DND-41 (cell line): Measurements from ENCODE around the gene GRIK4.

Experiments used
- EZH2 ChIP-seq: IDR thresholded peaks from 3 replicates; pipeline ENCODE4 v1.6.1; 2012; ENCODE audit warnings: borderline replicate concordance, low read depth, mild to moderate bottlenecking, moderate library complexity, low read length, inconsistent platforms; ENCODE audit not compliant: severe bottlenecking
- TF ChIP-seq, protein P1 (sequence below): IDR thresholded peaks from 2 replicates; pipeline ENCODE4 v1.5.1; 2012; ENCODE audit warnings: borderline replicate concordance, low read length, moderate library complexity, mild to moderate bottlenecking; ENCODE audit not compliant: poor library complexity, severe bottlenecking; ENCODE audit errors: extremely low read depth

DNA sequence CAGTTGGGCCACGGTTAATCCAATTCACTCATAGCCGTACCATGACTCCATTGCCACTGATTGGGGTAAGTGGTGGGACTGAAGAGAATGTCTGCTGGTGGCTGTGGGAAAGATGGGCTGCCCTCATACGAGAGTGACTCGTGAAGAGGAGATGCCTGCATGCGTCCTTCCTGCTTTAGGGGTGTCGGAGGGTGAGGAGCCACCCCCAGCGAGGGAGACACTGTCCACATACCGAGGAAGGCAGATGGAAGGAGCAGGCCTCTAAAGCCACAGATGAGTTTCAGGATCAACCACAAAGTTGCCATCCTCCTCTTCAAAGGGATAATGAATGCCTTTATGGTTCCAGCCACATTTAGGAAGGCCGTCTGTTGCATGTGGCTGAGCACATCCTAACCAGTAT, 83.2 kb downstream of the GRIK4 start:
- TF ChIP-seq, protein P1, sequence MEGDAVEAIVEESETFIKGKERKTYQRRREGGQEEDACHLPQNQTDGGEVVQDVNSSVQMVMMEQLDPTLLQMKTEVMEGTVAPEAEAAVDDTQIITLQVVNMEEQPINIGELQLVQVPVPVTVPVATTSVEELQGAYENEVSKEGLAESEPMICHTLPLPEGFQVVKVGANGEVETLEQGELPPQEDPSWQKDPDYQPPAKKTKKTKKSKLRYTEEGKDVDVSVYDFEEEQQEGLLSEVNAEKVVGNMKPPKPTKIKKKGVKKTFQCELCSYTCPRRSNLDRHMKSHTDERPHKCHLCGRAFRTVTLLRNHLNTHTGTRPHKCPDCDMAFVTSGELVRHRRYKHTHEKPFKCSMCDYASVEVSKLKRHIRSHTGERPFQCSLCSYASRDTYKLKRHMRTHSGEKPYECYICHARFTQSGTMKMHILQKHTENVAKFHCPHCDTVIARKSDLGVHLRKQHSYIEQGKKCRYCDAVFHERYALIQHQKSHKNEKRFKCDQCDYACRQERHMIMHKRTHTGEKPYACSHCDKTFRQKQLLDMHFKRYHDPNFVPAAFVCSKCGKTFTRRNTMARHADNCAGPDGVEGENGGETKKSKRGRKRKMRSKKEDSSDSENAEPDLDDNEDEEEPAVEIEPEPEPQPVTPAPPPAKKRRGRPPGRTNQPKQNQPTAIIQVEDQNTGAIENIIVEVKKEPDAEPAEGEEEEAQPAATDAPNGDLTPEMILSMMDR: no peak
- no peak for TF ChIP-seq EZH2
